MV-4-11 (cell line): Measurements from ENCODE around the gene CMSS1.
A peak's percentile ranks its signal among the peaks of the same experiment; 100 is the strongest.
"Not testable (repeated sequence)": the region's sequence is repeated elsewhere in the genome, so short reads cannot be mapped to it uniquely, and the experiment has no call there.

Experiments
- DNase-seq: peaks from one replicate; lab custom pipeline; 2025; lab: John Stamatoyannopoulos, UW

CMSS1 gene

GRCh38 chr3:100024520-100025303, 207.1 kb downstream of the CMSS1 start:
- DNase-seq, result no peak

DNA sequence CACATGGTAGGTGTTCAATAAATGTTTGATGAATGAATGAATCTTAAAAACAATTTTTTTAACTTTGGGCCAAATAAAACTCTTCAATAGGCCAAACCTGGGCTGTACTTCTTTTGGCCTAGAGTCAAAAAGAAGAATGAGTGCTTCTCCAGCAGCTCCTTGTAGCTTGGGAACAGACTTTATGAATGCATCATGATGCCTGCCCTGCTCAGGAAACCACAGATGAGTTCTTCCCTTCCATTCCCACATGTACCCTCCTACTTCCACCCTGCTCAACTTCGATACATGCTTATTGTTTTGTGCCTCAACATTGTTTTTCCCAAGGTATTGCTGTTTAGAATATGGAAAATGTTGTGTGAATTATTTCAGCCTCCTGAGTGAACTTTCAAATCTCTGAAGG, 209.7 kb downstream of the CMSS1 start:
- DNase-seq, result no peak

GRCh38 chr3:100029052-100029451, 211.4 kb downstream of the CMSS1 start:
- DNase-seq, result no peak

DNA sequence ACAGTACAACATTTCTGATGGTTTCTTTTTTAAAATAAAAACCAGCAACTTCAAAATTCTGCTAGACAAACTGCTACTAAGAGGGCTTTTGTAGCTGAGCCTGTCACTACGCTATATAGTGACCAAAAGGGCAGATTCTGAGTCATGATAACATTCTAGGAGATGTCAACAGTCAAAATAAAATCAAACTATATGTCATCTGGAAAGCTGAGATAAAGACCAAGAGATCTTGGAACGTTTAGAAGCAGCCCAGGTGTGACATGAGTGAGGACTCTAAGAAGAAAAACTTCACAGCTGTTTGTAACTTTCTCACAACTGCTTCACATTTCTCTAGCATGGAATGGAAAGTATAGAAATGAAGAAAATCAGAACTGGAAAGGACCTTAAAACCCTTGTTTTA, 212.0 kb downstream of the CMSS1 start:
- no peak for DNase-seq

DNA sequence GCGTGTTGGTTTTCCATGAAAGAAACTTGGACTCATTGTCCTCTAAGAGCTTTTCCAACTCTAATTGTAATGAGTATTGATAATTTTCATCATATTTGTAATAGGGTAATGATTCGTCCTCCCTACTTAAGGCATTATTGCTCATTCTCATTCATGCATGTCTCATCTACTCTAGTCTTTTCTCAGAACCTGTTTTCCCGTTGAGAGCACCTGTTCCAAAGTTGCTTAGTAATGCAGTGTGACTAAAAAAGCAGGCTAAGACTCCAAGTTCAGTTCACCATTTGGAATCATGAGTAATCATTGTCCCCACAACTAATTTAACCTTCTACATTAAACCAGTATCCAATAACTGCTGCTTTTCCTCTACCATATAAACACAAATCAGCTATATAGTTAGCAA, 212.7 kb downstream of the CMSS1 start:
- DNase-seq, result no peak

DNA sequence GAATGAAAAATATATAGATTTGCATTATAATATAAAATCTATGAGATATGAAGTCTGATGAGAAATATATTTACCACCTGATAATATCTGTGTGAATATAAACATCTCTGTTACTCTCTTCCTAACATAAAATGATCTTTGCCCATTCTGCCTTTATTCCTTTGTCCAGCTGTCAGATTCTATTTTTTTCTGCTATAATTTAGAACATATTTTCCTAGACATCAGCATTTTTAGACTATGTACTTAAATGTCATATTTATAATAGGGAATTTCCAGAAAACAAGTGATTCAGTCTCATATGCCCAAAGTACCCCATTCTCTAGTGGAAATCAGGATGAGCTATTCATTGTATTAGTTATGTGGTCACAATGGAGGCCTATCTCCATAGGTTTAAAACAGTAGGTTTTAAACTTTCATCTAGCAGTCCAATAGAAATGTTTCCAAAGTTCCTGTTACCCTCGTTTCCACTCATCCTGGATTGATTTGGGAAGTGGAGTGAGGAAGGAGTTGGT, 213.3 kb downstream of the CMSS1 start:
- no peak for DNase-seq

DNA sequence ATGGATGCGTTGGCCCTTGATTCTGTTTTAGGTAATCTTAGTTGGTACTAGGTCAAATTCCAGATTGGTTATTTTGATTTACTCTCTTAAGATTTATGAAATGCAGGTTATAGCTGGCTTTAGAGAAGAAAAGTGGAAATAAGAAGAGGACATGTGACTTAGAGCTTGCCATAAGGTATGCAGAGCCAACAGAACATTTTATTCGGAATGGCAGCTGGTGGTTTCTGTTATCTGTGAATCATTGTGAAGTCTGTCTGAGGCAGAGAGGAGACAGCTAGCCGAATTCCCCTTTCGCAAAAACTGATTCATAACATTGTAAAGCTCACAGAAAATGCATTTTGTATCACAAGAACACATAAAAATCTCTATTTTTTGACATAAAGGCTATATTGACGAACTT, 214.6 kb downstream of the CMSS1 start:
- no peak for DNase-seq

DNA sequence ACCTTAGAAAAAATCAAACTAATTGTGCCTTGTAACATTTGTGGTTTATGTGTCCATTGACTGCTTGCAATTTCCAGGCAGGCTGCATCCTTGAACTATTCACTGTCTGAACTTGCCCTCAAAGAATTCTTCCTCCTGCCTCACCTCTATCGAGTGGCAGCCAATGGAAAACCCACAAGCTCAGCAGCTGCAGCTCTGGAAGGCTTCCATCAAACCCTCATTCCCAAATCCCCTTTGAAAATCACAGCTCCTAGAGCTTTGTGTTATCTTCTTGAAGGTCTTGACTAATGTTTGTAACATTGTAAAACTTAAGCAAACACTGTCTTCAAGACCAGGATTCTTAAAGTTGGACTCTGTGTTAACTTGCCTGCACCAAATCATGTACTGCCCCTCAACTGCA, 215.5 kb downstream of the CMSS1 start:
- no peak for DNase-seq

DNA sequence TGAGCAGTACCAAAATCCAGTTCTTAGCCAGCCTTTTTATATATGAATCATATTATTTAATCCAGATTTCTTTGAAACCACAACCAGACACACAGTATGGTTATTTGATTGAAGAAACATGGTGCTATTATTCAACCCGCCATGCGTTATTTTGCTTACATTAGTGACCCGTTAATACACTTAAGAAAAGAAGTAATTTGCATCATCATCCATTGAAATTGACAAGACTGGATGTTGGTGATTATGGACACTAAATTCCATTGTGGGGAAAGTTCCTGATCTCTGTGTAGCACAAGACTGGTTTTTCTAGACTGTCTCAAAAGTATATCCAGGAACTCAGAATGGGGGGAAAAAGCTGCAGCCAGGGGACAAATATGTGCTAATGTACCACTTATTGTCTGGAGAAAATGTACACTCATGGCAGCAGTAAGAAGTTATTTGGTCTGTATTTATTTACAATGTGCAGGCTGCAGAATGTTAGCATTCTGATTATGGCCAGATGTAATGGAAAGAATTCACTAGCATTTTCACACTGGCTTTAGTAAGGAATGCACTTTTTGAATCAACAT, 216.3 kb downstream of the CMSS1 start:
- DNase-seq, result no peak

DNA sequence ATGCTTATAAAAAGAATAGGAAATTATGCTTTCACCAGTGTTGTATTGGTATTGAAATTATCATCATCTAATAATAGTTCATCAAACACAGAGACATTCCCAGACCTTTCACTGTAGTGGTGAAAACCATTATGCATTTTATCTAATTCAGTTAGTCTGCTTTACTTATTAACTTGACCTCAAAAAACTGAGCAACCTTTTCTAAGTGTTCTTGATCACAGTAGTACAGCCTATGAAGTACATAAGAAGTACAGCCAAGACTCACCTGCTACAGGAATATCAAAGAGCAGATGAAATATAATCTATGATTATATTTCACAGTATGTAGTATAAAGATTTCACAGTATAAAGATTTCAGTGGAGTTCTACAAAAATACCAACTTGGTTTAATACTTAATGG, 221.4 kb downstream of the CMSS1 start:
- no peak for DNase-seq

DNA sequence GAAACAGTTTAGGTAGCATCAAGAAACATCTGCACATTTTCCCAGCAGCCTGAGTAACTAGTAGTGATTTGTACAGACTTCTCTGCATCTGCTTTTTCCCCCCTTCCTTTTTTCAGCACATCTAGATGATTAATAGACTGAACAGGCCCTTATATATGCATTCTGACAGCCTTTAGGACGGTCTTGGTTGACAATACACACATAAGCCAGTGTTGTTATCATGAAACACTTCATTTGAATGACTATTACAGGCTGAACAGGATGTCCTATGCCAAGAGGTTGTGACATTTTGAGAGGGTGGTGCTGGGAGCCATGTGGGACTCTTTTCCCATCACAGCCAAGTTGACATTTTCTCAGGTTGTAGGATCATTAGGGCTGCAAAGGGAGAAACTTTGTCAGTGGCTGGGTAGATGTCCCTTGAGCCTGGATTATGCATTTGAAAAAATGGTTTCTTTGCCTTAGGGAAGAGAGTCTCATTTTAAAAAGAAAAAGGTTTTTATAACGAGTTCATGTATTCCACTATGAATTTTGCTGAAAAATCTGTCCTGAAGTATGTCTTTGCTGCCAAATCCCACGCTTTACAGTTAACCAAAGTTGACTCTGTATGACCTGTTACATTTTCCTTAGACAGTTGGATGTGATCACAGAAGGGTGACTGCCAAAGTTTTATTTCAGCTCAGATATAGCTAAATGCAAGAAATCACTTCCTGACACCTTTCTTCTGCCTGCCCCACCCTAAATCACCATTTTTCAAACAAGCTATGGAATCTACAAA, 223.0 kb downstream of the CMSS1 start:
- no peak for DNase-seq

DNA sequence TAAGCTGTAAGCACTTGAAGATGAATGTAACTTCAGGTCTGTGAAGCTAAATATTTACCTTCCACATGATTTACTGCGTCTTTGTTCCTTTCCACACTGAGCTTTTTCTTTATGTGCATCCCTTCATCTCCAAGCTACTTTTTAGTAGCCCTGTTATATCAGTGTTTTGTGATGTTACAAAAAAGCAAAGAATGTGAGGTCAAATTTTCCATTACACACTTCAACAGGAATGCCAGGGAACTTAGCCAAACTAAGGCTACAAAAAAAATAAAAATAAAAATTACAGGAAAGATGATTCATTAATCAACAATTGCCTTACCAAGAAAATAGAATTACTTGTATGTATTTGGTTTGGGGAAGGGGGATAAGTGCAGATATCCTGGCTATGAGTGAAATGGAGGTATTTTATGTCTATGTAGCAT, 223.7 kb downstream of the CMSS1 start:
- no peak for DNase-seq

DNA sequence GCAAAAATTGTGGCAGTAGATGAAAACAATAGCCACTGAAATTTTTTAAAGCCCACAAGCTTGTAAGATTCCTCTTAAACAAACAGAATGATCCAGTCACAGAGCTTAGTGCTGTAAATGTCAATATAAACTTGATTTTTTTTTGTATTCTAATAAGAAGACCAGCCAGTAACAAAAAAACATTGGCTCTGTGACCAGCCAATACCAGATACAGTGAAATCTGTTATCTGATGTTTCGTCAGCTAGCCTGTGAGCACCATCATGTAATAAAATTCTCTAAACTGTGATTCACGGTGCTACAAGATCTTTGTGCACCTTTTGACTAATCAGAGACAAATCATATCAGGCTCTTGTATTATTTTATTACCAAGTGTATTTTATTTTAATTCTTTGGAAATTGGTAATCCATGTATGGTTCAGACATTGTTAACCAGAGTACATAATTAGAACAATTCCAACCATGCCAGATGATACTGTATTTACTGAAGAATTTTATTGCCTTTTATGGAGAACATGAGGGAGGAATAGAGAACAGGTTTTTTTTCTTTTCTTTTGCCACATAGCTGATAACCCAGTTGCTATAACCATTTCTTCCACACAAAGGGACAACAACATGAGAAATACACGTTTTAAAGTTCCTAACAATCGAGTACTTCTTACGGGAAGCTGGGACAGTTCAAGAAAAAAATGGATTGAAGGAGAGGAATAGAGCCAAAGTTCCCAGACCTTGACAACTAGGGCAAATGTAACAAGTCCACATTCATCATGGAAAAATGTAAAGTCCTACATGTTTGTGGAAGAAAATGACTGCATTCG, 224.7 kb downstream of the CMSS1 start:
- no peak for DNase-seq

DNA sequence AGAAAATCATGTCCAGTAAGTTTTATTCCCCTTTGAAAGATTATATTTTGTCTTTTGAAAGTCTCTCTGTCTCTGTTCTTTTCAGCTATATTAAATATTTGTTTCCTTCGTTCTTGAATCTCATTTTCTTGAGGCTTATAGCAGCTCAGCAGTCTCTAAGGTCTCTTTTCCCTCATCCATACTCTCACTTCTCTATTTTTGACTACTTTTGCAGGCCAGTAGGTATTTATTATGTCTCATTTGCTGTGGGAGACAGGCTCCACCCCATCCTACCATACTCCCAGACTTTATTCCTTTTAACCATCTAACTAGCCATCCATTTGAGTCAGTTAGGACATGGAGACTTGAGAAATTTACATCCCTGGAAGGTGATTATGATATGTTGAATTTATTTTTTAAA, 225.6 kb downstream of the CMSS1 start:
- DNase-seq, result peak; percentile 75

DNA sequence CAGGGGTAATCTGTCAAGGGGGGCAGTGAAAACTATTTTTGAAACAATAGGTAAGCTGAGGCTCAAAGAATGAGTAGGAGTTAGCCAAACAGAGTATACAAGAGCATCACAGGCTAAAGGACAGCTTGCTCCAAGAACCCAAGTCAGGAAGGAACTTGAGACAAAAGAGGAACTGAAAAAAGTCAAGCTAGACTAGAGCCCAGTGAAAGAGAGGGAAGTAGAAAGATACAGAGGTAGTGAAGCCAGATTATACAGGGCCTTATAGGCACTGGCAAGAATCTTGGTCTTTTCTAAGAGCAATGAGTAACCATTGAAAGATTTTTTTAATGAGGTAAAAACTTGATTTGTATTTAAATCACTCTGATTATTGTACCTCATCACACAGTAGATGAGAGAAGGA, 226.7 kb downstream of the CMSS1 start:
- peak; percentile 95 for DNase-seq

DNA sequence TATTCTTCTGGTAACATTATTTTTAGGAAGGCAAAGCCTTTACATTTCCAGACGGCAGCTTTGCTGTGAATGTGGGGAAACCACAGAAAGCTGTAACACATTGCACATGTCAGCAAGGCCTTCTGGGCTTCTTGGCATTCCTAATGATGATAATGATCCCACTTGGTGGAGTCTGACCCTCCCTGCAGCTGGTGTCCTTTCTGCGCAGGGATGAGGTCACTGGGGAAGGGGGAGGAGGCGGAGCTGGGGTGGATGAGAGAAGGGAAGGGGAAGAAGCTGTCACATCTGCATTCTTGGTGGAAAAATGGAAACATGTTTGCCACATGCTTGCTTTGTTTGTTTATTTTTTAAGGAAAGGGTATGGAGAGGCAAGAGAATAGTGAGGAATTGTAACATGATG, 228.0 kb downstream of the CMSS1 start:
- peak; percentile 44 for DNase-seq

- DNase-seq, result peak; percentile 12
Observed at GRCh38 chr3:100046986-100047385, 229.3 kb downstream of the CMSS1 start.

DNA sequence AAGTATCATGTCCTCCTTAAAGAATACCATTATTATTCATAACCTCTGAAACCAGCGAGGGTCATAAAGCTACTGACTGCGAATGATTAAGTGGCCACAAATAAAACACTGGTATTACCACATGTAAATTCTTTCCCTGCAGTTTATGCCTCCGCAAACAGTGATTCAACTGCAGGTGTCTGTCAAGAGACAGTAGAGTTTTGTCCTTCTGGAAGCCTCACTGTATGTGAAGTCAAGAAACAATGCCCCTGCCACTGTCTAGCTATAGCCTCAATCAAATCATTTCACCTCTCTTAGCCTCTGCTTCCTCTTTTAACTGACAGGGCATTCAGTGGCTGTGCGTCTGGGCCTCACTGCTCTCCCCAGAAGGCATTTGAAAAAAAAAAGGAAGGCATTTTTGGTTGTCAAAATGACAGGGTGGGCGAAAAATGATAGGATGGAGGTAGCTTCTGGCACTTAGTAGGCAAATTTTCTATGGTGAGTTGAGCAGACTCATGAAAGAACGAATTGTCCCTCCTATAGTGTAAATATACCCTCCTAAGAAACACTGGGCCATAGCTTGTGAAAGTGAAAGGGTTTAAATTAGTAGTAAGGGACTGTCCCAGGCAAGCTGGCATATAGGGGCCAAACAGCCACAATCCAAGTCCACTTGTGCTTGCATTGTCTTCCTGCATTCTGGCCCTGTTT, 229.9 kb downstream of the CMSS1 start:
- DNase-seq, result peak; percentile 63

GRCh38 chr3:100048248-100048647, 230.6 kb downstream of the CMSS1 start:
- DNase-seq, result no peak

DNA sequence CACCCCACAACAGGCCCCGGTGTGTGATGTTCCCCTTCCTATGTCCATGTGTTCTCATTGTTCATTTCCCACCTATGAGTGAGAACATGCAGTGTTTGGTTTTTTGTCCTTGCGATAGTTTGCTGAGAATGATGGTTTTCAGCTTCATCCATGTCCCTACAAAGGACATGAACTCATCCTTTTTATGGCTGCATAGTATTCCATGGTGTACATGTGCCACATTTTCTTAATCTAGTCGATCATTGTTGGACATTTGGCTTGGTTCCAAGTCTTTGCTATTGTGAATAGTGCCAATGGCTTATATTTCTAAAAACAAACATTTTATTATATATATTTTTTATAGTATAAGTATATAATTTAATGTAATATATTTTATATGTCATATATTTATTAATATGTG, 233.9 kb downstream of the CMSS1 start:
- DNase-seq, result not testable (repeated sequence)

DNA sequence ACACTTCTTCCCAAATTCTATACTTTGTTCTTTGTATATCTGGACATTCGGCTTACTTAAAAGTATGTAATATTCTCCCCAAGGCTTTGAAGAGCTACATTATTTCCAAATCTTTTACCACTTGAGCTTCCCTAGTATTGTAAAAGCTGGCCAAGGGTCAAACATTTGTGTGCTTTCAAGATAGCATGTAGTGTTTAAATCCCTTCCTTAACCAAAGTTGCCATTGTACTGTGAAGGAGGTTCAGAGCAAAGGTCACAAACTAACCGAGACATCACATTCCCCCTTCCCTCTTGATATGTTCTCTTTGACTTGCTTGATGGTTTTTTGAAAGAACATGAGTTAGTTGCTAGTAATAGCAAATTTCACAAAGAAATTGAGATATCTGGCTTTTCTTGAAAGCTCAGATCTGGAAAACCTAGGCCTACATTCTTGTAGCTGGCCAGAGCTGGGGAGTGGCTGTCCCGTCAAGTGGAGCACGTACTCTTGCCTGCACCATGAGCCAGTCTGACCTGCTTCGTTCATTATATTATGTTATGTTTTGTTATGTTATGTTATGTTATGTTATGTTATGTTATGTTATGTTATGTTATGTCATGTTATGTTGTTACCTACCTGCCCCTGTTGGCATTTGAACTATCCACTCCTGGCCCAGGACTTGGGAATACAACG, 236.4 kb downstream of the CMSS1 start:
- DNase-seq, result no peak
